ENCODE results near the gene COL23A1. TPM values are rescaled to one million over a fixed set of nuclear protein-coding genes. Genes with fewer than 3 reads are reported as not detected.

Gene COL23A1
- total RNA-seq, 1 experiment from 2014 or later, result 15.0 TPM

- peak overlapping the region; percentile 60 for H3K27ac Mint-ChIP-seq
- no peaks in the 10 kb centered on the region for H3K36me3 Mint-ChIP-seq
- POLR2A ChIA-PET, result no interaction called here
- H3K4me1 Mint-ChIP-seq, result peaks cover 21% of the 10 kb centered on the region
- no peak overlapping the region for H3K4me3 Mint-ChIP-seq
- TF ChIP-seq CTCF (IDR thresholded peaks at IDR 0.05), result no peak
- 0 out of 2 replicates have a peak, but pooled peaks have one; percentile 25 for TF ChIP-seq IRF1 (CRISPR knock-in tag; IDR thresholded peaks at IDR 0.05)
- DNase-seq (ENCODE audit: low spot score) (no peak), ATAC-seq (peak; percentile 43; the same call in 1 of the 2 replicates)
- no peaks in the 10 kb centered on the region for H3K27me3 Mint-ChIP-seq (ENCODE audit: low read depth)
- CTCF ChIA-PET, result interaction anchor here (0.9 to 2.4 kb wide), 4 partner anchors 11 to 303 kb away, joined by 3 to 10 read pairs (median 4); partner anchors contain the start of gene COL23A1
- no peaks in the 10 kb centered on the region for H3K9me3 Mint-ChIP-seq
Measured at GRCh38 chr5:178537467-178538371, 52.5 kb downstream of the COL23A1 start.

- DNase-seq (ENCODE audit: low spot score) (no peak), ATAC-seq (no peak)
- ChIA-PET POLR2A (interaction anchor here (0.5 kb wide), 1 partner anchor 1382 kb away, joined by 3 read pairs; no protein-coding TSS in a partner anchor), CTCF (interaction anchor here (0.9 to 2.4 kb wide), 4 partner anchors 10 to 302 kb away, joined by 3 to 10 read pairs (median 4); partner anchors contain the start of gene COL23A1)
- no peak overlapping the region for H3K27ac Mint-ChIP-seq
- no peaks in the 10 kb centered on the region for H3K27me3 Mint-ChIP-seq (ENCODE audit: low read depth)
- no peaks in the 10 kb centered on the region for H3K36me3 Mint-ChIP-seq
- TF ChIP-seq, protein P1, sequence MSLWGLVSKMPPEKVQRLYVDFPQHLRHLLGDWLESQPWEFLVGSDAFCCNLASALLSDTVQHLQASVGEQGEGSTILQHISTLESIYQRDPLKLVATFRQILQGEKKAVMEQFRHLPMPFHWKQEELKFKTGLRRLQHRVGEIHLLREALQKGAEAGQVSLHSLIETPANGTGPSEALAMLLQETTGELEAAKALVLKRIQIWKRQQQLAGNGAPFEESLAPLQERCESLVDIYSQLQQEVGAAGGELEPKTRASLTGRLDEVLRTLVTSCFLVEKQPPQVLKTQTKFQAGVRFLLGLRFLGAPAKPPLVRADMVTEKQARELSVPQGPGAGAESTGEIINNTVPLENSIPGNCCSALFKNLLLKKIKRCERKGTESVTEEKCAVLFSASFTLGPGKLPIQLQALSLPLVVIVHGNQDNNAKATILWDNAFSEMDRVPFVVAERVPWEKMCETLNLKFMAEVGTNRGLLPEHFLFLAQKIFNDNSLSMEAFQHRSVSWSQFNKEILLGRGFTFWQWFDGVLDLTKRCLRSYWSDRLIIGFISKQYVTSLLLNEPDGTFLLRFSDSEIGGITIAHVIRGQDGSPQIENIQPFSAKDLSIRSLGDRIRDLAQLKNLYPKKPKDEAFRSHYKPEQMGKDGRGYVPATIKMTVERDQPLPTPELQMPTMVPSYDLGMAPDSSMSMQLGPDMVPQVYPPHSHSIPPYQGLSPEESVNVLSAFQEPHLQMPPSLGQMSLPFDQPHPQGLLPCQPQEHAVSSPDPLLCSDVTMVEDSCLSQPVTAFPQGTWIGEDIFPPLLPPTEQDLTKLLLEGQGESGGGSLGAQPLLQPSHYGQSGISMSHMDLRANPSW (CRISPR knock-in tag; conservative IDR thresholded peaks at IDR 0.05; ENCODE audit: low read depth), result no peak
- H3K4me1 Mint-ChIP-seq, result peaks cover 15% of the 10 kb centered on the region
- H3K4me3 Mint-ChIP-seq, result no peak overlapping the region
- no peaks in the 10 kb centered on the region for H3K9me3 Mint-ChIP-seq
Measured at GRCh38 chr5:178536541-178537466, 53.4 kb downstream of the COL23A1 start.

DNA sequence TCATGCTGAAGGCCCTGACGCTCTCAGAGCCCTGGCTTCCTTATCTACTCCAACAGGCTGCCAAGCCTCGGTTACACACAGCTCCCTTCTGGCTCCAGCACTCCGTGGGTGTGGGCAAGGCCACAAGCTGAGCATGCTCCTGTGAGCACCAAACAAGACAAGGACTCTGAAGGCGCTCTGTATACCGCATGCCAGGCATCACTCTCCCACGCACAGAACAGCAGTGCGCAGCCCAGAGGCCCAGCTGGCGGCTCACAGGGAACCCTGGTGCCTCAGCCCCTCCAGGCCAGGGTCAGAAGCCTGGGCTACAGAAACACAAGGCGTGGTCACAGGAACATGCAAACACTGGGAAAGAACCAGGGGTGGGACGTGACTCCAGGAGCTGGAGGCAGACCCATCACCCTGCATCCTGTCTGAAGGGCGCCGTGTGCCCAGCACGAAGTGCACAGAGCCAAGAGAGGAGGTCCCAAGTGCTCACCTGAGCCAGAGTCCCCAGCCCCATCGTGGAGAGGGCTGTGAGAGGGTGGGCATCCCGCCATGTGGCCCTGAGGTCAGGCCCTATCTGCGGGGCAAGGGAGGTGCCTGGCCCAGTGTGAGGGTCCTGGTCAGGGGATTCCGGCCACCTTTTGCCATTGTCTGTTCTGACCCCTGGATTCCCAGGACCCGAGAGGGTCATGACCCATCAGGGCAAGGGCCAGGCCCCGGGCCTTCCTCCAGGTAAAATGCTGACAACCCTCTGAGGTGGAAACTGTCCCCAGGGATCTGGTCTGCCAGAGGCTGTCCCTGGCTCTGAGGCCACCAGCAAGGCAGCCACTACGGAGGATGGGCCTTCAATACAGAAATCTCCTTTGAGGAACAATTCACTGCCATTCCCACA is 54.7 kb downstream of the COL23A1 start:
- no peak overlapping the region for H3K27ac Mint-ChIP-seq
- ChIA-PET POLR2A (interaction anchor here (0.5 kb wide), 1 partner anchor 1381 kb away, joined by 3 read pairs; no protein-coding TSS in a partner anchor), CTCF (no interaction called here)
- ATAC-seq (no peak), DNase-seq (ENCODE audit: low spot score) (no peak)
- H3K4me3 Mint-ChIP-seq, result no peak overlapping the region
- H3K27me3 Mint-ChIP-seq (ENCODE audit: low read depth), result no peaks in the 10 kb centered on the region
- H3K9me3 Mint-ChIP-seq, result no peaks in the 10 kb centered on the region
- H3K4me1 Mint-ChIP-seq, result peaks cover 13% of the 10 kb centered on the region
- H3K36me3 Mint-ChIP-seq, result no peaks in the 10 kb centered on the region
- no peak for TF ChIP-seq ESRRA (CRISPR knock-in tag; IDR thresholded peaks at IDR 0.05; ENCODE audit: borderline replicate concordance)
- no peak for TF ChIP-seq TCF7 (CRISPR knock-in tag; IDR thresholded peaks at IDR 0.05; ENCODE audit: low read depth)
- TF ChIP-seq ELF4 (CRISPR knock-in tag; IDR thresholded peaks at IDR 0.05; ENCODE audit: low read depth), result no peak
- TF ChIP-seq GRHL2 (CRISPR knock-in tag; IDR thresholded peaks at IDR 0.05; ENCODE audit: insufficient replicate concordance, severe bottlenecking), result no peak
- TF ChIP-seq GABPB1 (CRISPR knock-in tag; IDR thresholded peaks at IDR 0.05), result no peak
- TF ChIP-seq, protein P2, sequence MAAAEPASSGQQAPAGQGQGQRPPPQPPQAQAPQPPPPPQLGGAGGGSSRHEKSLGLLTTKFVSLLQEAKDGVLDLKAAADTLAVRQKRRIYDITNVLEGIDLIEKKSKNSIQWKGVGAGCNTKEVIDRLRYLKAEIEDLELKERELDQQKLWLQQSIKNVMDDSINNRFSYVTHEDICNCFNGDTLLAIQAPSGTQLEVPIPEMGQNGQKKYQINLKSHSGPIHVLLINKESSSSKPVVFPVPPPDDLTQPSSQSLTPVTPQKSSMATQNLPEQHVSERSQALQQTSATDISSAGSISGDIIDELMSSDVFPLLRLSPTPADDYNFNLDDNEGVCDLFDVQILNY (CRISPR knock-in tag; IDR thresholded peaks at IDR 0.05), result no peak
- TF ChIP-seq ZNF138 (CRISPR knock-in tag; conservative IDR thresholded peaks at IDR 0.05), result no peak
- TF ChIP-seq, protein P3, sequence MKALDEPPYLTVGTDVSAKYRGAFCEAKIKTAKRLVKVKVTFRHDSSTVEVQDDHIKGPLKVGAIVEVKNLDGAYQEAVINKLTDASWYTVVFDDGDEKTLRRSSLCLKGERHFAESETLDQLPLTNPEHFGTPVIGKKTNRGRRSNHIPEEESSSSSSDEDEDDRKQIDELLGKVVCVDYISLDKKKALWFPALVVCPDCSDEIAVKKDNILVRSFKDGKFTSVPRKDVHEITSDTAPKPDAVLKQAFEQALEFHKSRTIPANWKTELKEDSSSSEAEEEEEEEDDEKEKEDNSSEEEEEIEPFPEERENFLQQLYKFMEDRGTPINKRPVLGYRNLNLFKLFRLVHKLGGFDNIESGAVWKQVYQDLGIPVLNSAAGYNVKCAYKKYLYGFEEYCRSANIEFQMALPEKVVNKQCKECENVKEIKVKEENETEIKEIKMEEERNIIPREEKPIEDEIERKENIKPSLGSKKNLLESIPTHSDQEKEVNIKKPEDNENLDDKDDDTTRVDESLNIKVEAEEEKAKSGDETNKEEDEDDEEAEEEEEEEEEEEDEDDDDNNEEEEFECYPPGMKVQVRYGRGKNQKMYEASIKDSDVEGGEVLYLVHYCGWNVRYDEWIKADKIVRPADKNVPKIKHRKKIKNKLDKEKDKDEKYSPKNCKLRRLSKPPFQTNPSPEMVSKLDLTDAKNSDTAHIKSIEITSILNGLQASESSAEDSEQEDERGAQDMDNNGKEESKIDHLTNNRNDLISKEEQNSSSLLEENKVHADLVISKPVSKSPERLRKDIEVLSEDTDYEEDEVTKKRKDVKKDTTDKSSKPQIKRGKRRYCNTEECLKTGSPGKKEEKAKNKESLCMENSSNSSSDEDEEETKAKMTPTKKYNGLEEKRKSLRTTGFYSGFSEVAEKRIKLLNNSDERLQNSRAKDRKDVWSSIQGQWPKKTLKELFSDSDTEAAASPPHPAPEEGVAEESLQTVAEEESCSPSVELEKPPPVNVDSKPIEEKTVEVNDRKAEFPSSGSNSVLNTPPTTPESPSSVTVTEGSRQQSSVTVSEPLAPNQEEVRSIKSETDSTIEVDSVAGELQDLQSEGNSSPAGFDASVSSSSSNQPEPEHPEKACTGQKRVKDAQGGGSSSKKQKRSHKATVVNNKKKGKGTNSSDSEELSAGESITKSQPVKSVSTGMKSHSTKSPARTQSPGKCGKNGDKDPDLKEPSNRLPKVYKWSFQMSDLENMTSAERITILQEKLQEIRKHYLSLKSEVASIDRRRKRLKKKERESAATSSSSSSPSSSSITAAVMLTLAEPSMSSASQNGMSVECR (CRISPR knock-in tag; IDR thresholded peaks at IDR 0.05; ENCODE audit: borderline replicate concordance), result no peak
